ENCODE measurements around the gene TMEM92. TPM values are rescaled to one million over a fixed set of nuclear protein-coding genes. Genes with fewer than 3 reads are reported as not detected.
"Not testable (repeated sequence)": the region's sequence is repeated elsewhere in the genome, so short reads cannot be mapped to it uniquely, and the experiment has no call there.

Gene TMEM92
- total and polyA plus RNA-seq, 7 experiments from 2014 or later = 0.10 TPM; not detected in 6

GRCh38 chr17:50283714-50284113 lies 9.4 kb downstream of the TMEM92 start:
- H3K27me3 Mint-ChIP-seq = peaks cover 0 to 39% (median 25%) of the 10 kb centered on the region in 5 donors
- H3K36me3 ChIP-seq (ENCODE audit: control insufficient read depth in 2 of 3, insufficient read depth in 3 of 3, low read length in 3 of 3) = no peaks in the 10 kb centered on the region
- intact Hi-C loops (cut with micrococcal nuclease) = no loop called here
- ChIA-PET POLR2A (no interaction called here), CTCF (no interaction called here)
- H3K4me3 Mint-ChIP-seq = no peak overlapping the region
- peaks cover 0 to 13% (median 0%) of the 10 kb centered on the region in 5 donors for H3K36me3 Mint-ChIP-seq
- H3K4me1 ChIP-seq (ENCODE audit: control insufficient read depth in 2 of 2, insufficient read depth in 2 of 2, low read length in 2 of 2) = no peaks in the 10 kb centered on the region
- no peak for ATAC-seq
- H3K27ac ChIP-seq (ENCODE audit: low read depth, low read length) = no peak overlapping the region
- H3K9me3 ChIP-seq (ENCODE audit: control insufficient read depth in 2 of 3, low read length in 3 of 3) = no peaks in the 10 kb centered on the region
- H3K4me1 Mint-ChIP-seq = peaks cover 0 to 22% (median 0%) of the 10 kb centered on the region in 7 donors
- no peak overlapping the region for H3K4me3 ChIP-seq (ENCODE audit: low read length)
- peaks cover 0 to 7% (median 0%) of the 10 kb centered on the region in 11 donors for H3K9me3 Mint-ChIP-seq
- no peak overlapping the region for H3K27ac Mint-ChIP-seq
- no peak for DNase-seq
- H3K27me3 ChIP-seq (ENCODE audit: control insufficient read depth in 2 of 2, insufficient read depth in 2 of 2, low read length in 2 of 2) = no peaks in the 10 kb centered on the region

GRCh38 chr17:50285941-50286340 lies 11.7 kb downstream of the TMEM92 start:
- H3K4me1 ChIP-seq (ENCODE audit: control insufficient read depth in 2 of 2, insufficient read depth in 2 of 2, low read length in 2 of 2) = no peaks in the 10 kb centered on the region

GRCh38 chr17:50287302-50287701 lies 13.0 kb downstream of the TMEM92 start:
- POLR2A ChIA-PET = interaction anchor here (0.7 kb wide), 1 partner anchor 72 kb away, joined by 5 read pairs; no protein-coding TSS in a partner anchor
- peaks cover 0 to 48% (median 22%) of the 10 kb centered on the region in 5 donors for H3K27me3 Mint-ChIP-seq
- H3K4me1 ChIP-seq (ENCODE audit: control insufficient read depth in 2 of 2, insufficient read depth in 2 of 2, low read length in 2 of 2); H3K36me3 Mint-ChIP-seq; H3K27ac ChIP-seq (ENCODE audit: low read depth, low read length); H3K27ac Mint-ChIP-seq; H3K36me3 ChIP-seq (ENCODE audit: control insufficient read depth in 2 of 3, insufficient read depth in 3 of 3, low read length in 3 of 3); ATAC-seq; H3K9me3 ChIP-seq (ENCODE audit: control insufficient read depth in 2 of 3, low read length in 3 of 3); H3K9me3 Mint-ChIP-seq; H3K4me3 ChIP-seq (ENCODE audit: low read length); H3K4me3 Mint-ChIP-seq; intact Hi-C loops (cut with micrococcal nuclease); CTCF ChIA-PET; H3K27me3 ChIP-seq (ENCODE audit: control insufficient read depth in 2 of 2, insufficient read depth in 2 of 2, low read length in 2 of 2); DNase-seq: not testable (repeated sequence)
- peaks cover 0 to 45% (median 0%) of the 10 kb centered on the region in 7 donors for H3K4me1 Mint-ChIP-seq

More at GRCh38 chr17:50285941-50286340, 11.7 kb downstream of the TMEM92 start:
- Mint-ChIP-seq H3K4me1 (peaks cover 0 to 42% (median 0%) of the 10 kb centered on the region in 7 donors), H3K9me3 (peaks cover 0 to 8% (median 0%) of the 10 kb centered on the region in 11 donors), H3K27ac (peak overlapping the region in 1 of 9 donors; percentile 34), H3K27me3 (peaks cover 0 to 44% (median 29%) of the 10 kb centered on the region in 5 donors), H3K4me3 (no peak overlapping the region), H3K36me3 (peaks cover 0 to 16% (median 0%) of the 10 kb centered on the region in 5 donors)
- CTCF ChIA-PET = no interaction called here
- intact Hi-C loops (cut with micrococcal nuclease) = no loop called here
- no peaks in the 10 kb centered on the region for H3K27me3 ChIP-seq (ENCODE audit: control insufficient read depth in 2 of 2, insufficient read depth in 2 of 2, low read length in 2 of 2)
- H3K27ac ChIP-seq (ENCODE audit: low read depth, low read length) = no peak overlapping the region
- no peaks in the 10 kb centered on the region for H3K9me3 ChIP-seq (ENCODE audit: control insufficient read depth in 2 of 3, low read length in 3 of 3)
- POLR2A ChIA-PET = no interaction called here
- no peak overlapping the region for H3K4me3 ChIP-seq (ENCODE audit: low read length)
- ATAC-seq (no peak), DNase-seq (no peak)
- H3K36me3 ChIP-seq (ENCODE audit: control insufficient read depth in 2 of 3, insufficient read depth in 3 of 3, low read length in 3 of 3) = no peaks in the 10 kb centered on the region

GRCh38 chr17:50288306-50288705 lies 14.0 kb downstream of the TMEM92 start:
- H3K27ac Mint-ChIP-seq = peak overlapping the region in 1 of 9 donors; percentile 4
- CTCF ChIA-PET = interaction anchor here (0.9 kb wide), 1 partner anchor 11 kb away, joined by 3 read pairs; no protein-coding TSS in a partner anchor

GRCh38 chr17:50289278-50289677 lies 15.0 kb downstream of the TMEM92 start:
- peak overlapping the region in 1 of 10 donors; percentile 12 for H3K4me3 Mint-ChIP-seq
- peaks cover 0 to 34% (median 22%) of the 10 kb centered on the region in 5 donors for H3K27me3 Mint-ChIP-seq
- Histone ChIP-seq H3K27ac (ENCODE audit: low read depth, low read length) (no peak overlapping the region), H3K4me3 (ENCODE audit: low read length) (no peak overlapping the region), H3K36me3 (ENCODE audit: control insufficient read depth in 2 of 3, insufficient read depth in 3 of 3, low read length in 3 of 3) (no peaks in the 10 kb centered on the region), H3K27me3 (ENCODE audit: control insufficient read depth in 2 of 2, insufficient read depth in 2 of 2, low read length in 2 of 2) (no peaks in the 10 kb centered on the region), H3K9me3 (ENCODE audit: control insufficient read depth in 2 of 3, low read length in 3 of 3) (no peaks in the 10 kb centered on the region), H3K4me1 (ENCODE audit: control insufficient read depth in 2 of 2, insufficient read depth in 2 of 2, low read length in 2 of 2) (no peaks in the 10 kb centered on the region)
- peaks cover 0 to 2% (median 0%) of the 10 kb centered on the region in 5 donors for H3K36me3 Mint-ChIP-seq
- no peak for ATAC-seq
- H3K9me3 Mint-ChIP-seq = peaks cover 0 to 1% (median 0%) of the 10 kb centered on the region in 11 donors
- intact Hi-C loops (cut with micrococcal nuclease) = no loop called here
- peaks cover 0 to 31% (median 0%) of the 10 kb centered on the region in 7 donors for H3K4me1 Mint-ChIP-seq
- ChIA-PET POLR2A (no interaction called here), CTCF (no interaction called here)
- peak overlapping the region in 1 of 9 donors; percentile 25 for H3K27ac Mint-ChIP-seq
- no peak for DNase-seq

More at GRCh38 chr17:50288306-50288705, 14.0 kb downstream of the TMEM92 start:
- DNase-seq = no peak
- H3K4me1 Mint-ChIP-seq = peaks cover 0 to 41% (median 0%) of the 10 kb centered on the region in 7 donors
- peak overlapping the region in 1 of 10 donors; percentile 8 for H3K4me3 Mint-ChIP-seq
- H3K9me3 Mint-ChIP-seq = peaks cover 0 to 3% (median 0%) of the 10 kb centered on the region in 11 donors
- intact Hi-C loops (cut with micrococcal nuclease) = no loop called here
- Histone ChIP-seq H3K4me1 (ENCODE audit: control insufficient read depth in 2 of 2, insufficient read depth in 2 of 2, low read length in 2 of 2) (no peaks in the 10 kb centered on the region), H3K4me3 (ENCODE audit: low read length) (no peak overlapping the region), H3K27me3 (ENCODE audit: control insufficient read depth in 2 of 2, insufficient read depth in 2 of 2, low read length in 2 of 2) (no peaks in the 10 kb centered on the region), H3K27ac (ENCODE audit: low read depth, low read length) (no peak overlapping the region), H3K9me3 (ENCODE audit: control insufficient read depth in 2 of 3, low read length in 3 of 3) (no peaks in the 10 kb centered on the region), H3K36me3 (ENCODE audit: control insufficient read depth in 2 of 3, insufficient read depth in 3 of 3, low read length in 3 of 3) (no peaks in the 10 kb centered on the region)
- H3K36me3 Mint-ChIP-seq = peaks cover 0 to 4% (median 0%) of the 10 kb centered on the region in 5 donors
- no peak for ATAC-seq
- POLR2A ChIA-PET = no interaction called here
- peaks cover 0 to 42% (median 22%) of the 10 kb centered on the region in 5 donors for H3K27me3 Mint-ChIP-seq

- Histone ChIP-seq H3K27me3 (ENCODE audit: control insufficient read depth in 2 of 2, insufficient read depth in 2 of 2, low read length in 2 of 2) (no peaks in the 10 kb centered on the region), H3K4me1 (ENCODE audit: control insufficient read depth in 2 of 2, insufficient read depth in 2 of 2, low read length in 2 of 2) (no peaks in the 10 kb centered on the region), H3K27ac (ENCODE audit: low read depth, low read length) (no peak overlapping the region), H3K36me3 (ENCODE audit: control insufficient read depth in 2 of 3, insufficient read depth in 3 of 3, low read length in 3 of 3) (no peaks in the 10 kb centered on the region), H3K9me3 (ENCODE audit: control insufficient read depth in 2 of 3, low read length in 3 of 3) (no peaks in the 10 kb centered on the region), H3K4me3 (ENCODE audit: low read length) (no peak overlapping the region)
- intact Hi-C loops (cut with micrococcal nuclease) = no loop called here
- peaks cover 0 to 29% (median 19%) of the 10 kb centered on the region in 5 donors for H3K27me3 Mint-ChIP-seq
- peaks cover 0 to 1% (median 0%) of the 10 kb centered on the region in 11 donors for H3K9me3 Mint-ChIP-seq
- peaks cover 0 to 2% (median 0%) of the 10 kb centered on the region in 5 donors for H3K36me3 Mint-ChIP-seq
- POLR2A ChIA-PET = no interaction called here
- H3K4me1 Mint-ChIP-seq = peaks cover 0 to 28% (median 0%) of the 10 kb centered on the region in 7 donors
- DNase-seq (no peak), ATAC-seq (peak; percentile 90)
- H3K4me3 Mint-ChIP-seq = peak overlapping the region in 1 of 10 donors; percentile 69
- peak overlapping the region in 1 of 9 donors; percentile 80 for H3K27ac Mint-ChIP-seq
- CTCF ChIA-PET = no interaction called here
These were observed 15.9 kb downstream of the TMEM92 start for GRCh38 chr17:50289991-50290702.
